ENCODE measurements around the gene EVI5.
"Not testable (repeated sequence)": the region's sequence is repeated elsewhere in the genome, so short reads cannot be mapped to it uniquely, and the experiment has no call there.

EVI5 gene

GRCh38 chr1:92536211-92536979 lies 248.5 kb downstream of the EVI5 start:
- Histone ChIP-seq H3K9ac (ENCODE audit: low read depth in 1 of 2, low read length in 2 of 2) (no peak overlapping the region), H3K4me1 (ENCODE audit: control insufficient read depth in 1 of 2, insufficient read depth in 2 of 2, low read length in 2 of 2) (peaks cover 0 to 15% of the 10 kb centered on the region in 2 donors), H3K27me3 (ENCODE audit: control insufficient read depth in 1 of 2, insufficient read depth in 2 of 2, low read length in 2 of 2) (no peaks in the 10 kb centered on the region), H3K36me3 (ENCODE audit: control insufficient read depth in 1 of 2, insufficient read depth in 2 of 2, low read length in 2 of 2) (no peaks in the 10 kb centered on the region), H3K27ac (ENCODE audit: low read depth, low read length) (no peak overlapping the region), H3K9me3 (ENCODE audit: control insufficient read depth in 1 of 2, low read length in 2 of 2) (no peaks in the 10 kb centered on the region), H3K4me3 (ENCODE audit: low read depth in 1 of 2, low read length in 2 of 2) (no peak overlapping the region)

DNA sequence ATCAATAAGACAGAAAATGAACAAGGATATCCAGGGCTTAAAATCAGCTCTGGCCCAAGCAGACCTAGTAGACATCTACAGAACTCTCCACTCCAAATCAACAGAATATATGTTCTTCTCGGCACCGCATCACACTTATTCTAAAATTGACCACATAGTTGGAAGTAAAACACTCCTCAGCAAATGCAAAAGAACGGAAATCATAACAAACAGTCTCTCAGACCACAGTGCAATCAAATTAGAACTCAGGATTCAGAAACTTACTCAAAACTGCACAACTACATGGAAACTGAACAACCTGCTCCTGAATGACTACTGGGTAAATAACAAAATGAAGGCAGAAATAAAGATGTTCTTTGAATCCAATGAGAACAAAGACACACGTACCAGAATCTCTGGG lies 252.5 kb downstream of the EVI5 start:
- H3K9ac ChIP-seq (ENCODE audit: low read depth in 1 of 2, low read length in 2 of 2); H3K36me3 ChIP-seq (ENCODE audit: control insufficient read depth in 1 of 2, insufficient read depth in 2 of 2, low read length in 2 of 2); H3K4me1 ChIP-seq (ENCODE audit: control insufficient read depth in 1 of 2, insufficient read depth in 2 of 2, low read length in 2 of 2): not testable (repeated sequence)

DNA sequence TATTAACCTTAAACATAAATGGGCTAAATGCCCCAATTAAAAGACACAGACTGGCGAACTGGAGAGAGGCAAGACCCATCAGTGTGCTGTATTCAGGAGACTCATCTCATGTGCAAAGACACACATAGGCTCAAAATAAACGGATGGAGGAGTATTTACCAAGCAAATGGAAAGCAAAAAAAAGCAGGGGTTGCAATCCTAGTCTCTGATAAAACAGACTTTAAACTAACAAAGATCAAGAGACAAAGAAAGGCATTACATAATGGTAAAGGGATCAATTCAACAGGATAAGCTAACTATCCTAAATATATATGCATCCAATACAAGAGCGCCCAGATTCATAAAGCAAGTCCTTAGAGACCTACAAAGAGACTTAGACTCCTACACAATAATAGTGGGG lies 253.0 kb downstream of the EVI5 start:
- H3K27ac ChIP-seq (ENCODE audit: low read depth, low read length); H3K4me1 ChIP-seq (ENCODE audit: control insufficient read depth in 1 of 2, insufficient read depth in 2 of 2, low read length in 2 of 2); H3K9me3 ChIP-seq (ENCODE audit: control insufficient read depth in 1 of 2, low read length in 2 of 2); H3K4me3 ChIP-seq (ENCODE audit: low read depth in 1 of 2, low read length in 2 of 2); H3K36me3 ChIP-seq (ENCODE audit: control insufficient read depth in 1 of 2, insufficient read depth in 2 of 2, low read length in 2 of 2); H3K27me3 ChIP-seq (ENCODE audit: control insufficient read depth in 1 of 2, insufficient read depth in 2 of 2, low read length in 2 of 2); H3K9ac ChIP-seq (ENCODE audit: low read depth in 1 of 2, low read length in 2 of 2): not testable (repeated sequence)

More for the DNA sequence above, 252.5 kb downstream of the EVI5 start:
- not testable (repeated sequence) for H3K27me3 ChIP-seq (ENCODE audit: control insufficient read depth in 1 of 2, insufficient read depth in 2 of 2, low read length in 2 of 2); H3K27ac ChIP-seq (ENCODE audit: low read depth, low read length); H3K9me3 ChIP-seq (ENCODE audit: control insufficient read depth in 1 of 2, low read length in 2 of 2); H3K4me3 ChIP-seq (ENCODE audit: low read depth in 1 of 2, low read length in 2 of 2)

DNA sequence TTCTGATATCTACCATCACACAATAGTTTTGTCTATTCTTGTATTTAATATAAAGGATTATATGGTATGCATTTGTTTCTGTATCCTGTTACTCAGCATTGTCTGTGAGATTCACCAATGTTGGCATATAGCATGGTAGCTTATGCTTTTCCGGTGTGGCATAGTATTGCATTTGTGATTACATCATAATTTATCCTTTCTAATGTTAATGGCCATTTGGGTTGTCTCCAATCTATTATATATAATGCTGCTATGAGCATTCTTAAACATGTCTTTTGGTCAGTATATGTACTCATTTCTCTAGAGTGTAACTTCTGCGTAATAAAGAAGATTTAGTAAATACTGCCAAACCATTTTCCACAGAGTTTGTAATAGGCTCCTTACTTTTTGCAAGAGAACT lies 257.2 kb downstream of the EVI5 start:
- Histone ChIP-seq H3K27me3 (ENCODE audit: control insufficient read depth in 1 of 2, insufficient read depth in 2 of 2, low read length in 2 of 2) (no peaks in the 10 kb centered on the region), H3K27ac (ENCODE audit: low read depth, low read length) (no peak overlapping the region), H3K36me3 (ENCODE audit: control insufficient read depth in 1 of 2, insufficient read depth in 2 of 2, low read length in 2 of 2) (no peaks in the 10 kb centered on the region), H3K4me1 (ENCODE audit: control insufficient read depth in 1 of 2, insufficient read depth in 2 of 2, low read length in 2 of 2) (no peaks in the 10 kb centered on the region), H3K9ac (ENCODE audit: low read depth in 1 of 2, low read length in 2 of 2) (no peak overlapping the region), H3K9me3 (ENCODE audit: control insufficient read depth in 1 of 2, low read length in 2 of 2) (no peaks in the 10 kb centered on the region), H3K4me3 (ENCODE audit: low read depth in 1 of 2, low read length in 2 of 2) (no peak overlapping the region)

GRCh38 chr1:92524944-92525590 lies 259.8 kb downstream of the EVI5 start:
- not testable (repeated sequence) for H3K27ac ChIP-seq (ENCODE audit: low read depth, low read length); H3K4me1 ChIP-seq (ENCODE audit: control insufficient read depth in 1 of 2, insufficient read depth in 2 of 2, low read length in 2 of 2); H3K27me3 ChIP-seq (ENCODE audit: control insufficient read depth in 1 of 2, insufficient read depth in 2 of 2, low read length in 2 of 2); H3K9ac ChIP-seq (ENCODE audit: low read depth in 1 of 2, low read length in 2 of 2); H3K36me3 ChIP-seq (ENCODE audit: control insufficient read depth in 1 of 2, insufficient read depth in 2 of 2, low read length in 2 of 2); H3K9me3 ChIP-seq (ENCODE audit: control insufficient read depth in 1 of 2, low read length in 2 of 2); H3K4me3 ChIP-seq (ENCODE audit: low read depth in 1 of 2, low read length in 2 of 2)

- H3K4me3 ChIP-seq (ENCODE audit: low read depth in 1 of 2, low read length in 2 of 2) = no peak overlapping the region
- no peaks in the 10 kb centered on the region for H3K36me3 ChIP-seq (ENCODE audit: control insufficient read depth in 1 of 2, insufficient read depth in 2 of 2, low read length in 2 of 2)
- H3K27ac ChIP-seq (ENCODE audit: low read depth, low read length) = no peak overlapping the region
- no peaks in the 10 kb centered on the region for H3K9me3 ChIP-seq (ENCODE audit: control insufficient read depth in 1 of 2, low read length in 2 of 2)
- H3K27me3 ChIP-seq (ENCODE audit: control insufficient read depth in 1 of 2, insufficient read depth in 2 of 2, low read length in 2 of 2) = no peaks in the 10 kb centered on the region
- no peak overlapping the region for H3K9ac ChIP-seq (ENCODE audit: low read depth in 1 of 2, low read length in 2 of 2)
- H3K4me1 ChIP-seq (ENCODE audit: control insufficient read depth in 1 of 2, insufficient read depth in 2 of 2, low read length in 2 of 2) = no peaks in the 10 kb centered on the region
These were observed 265.9 kb downstream of the EVI5 start for GRCh38 chr1:92519043-92519442.

- no peaks in the 10 kb centered on the region for H3K36me3 ChIP-seq (ENCODE audit: control insufficient read depth in 1 of 2, insufficient read depth in 2 of 2, low read length in 2 of 2)
- H3K4me1 ChIP-seq (ENCODE audit: control insufficient read depth in 1 of 2, insufficient read depth in 2 of 2, low read length in 2 of 2) = no peaks in the 10 kb centered on the region
- no peaks in the 10 kb centered on the region for H3K9me3 ChIP-seq (ENCODE audit: control insufficient read depth in 1 of 2, low read length in 2 of 2)
- no peak overlapping the region for H3K27ac ChIP-seq (ENCODE audit: low read depth, low read length)
- H3K4me3 ChIP-seq (ENCODE audit: low read depth in 1 of 2, low read length in 2 of 2) = no peak overlapping the region
- H3K27me3 ChIP-seq (ENCODE audit: control insufficient read depth in 1 of 2, insufficient read depth in 2 of 2, low read length in 2 of 2) = no peaks in the 10 kb centered on the region
- H3K9ac ChIP-seq (ENCODE audit: low read depth in 1 of 2, low read length in 2 of 2) = no peak overlapping the region
These were observed 268.3 kb downstream of the EVI5 start for GRCh38 chr1:92516574-92516973.

GRCh38 chr1:92515796-92516201 lies 269.1 kb downstream of the EVI5 start:
- no peaks in the 10 kb centered on the region for H3K9me3 ChIP-seq (ENCODE audit: control insufficient read depth in 1 of 2, low read length in 2 of 2)
- no peak overlapping the region for H3K4me3 ChIP-seq (ENCODE audit: low read depth in 1 of 2, low read length in 2 of 2)
- H3K27ac ChIP-seq (ENCODE audit: low read depth, low read length) = no peak overlapping the region
- no peak overlapping the region for H3K9ac ChIP-seq (ENCODE audit: low read depth in 1 of 2, low read length in 2 of 2)
- no peaks in the 10 kb centered on the region for H3K4me1 ChIP-seq (ENCODE audit: control insufficient read depth in 1 of 2, insufficient read depth in 2 of 2, low read length in 2 of 2)
- H3K27me3 ChIP-seq (ENCODE audit: control insufficient read depth in 1 of 2, insufficient read depth in 2 of 2, low read length in 2 of 2) = no peaks in the 10 kb centered on the region
- H3K36me3 ChIP-seq (ENCODE audit: control insufficient read depth in 1 of 2, insufficient read depth in 2 of 2, low read length in 2 of 2) = no peaks in the 10 kb centered on the region

GRCh38 chr1:92511541-92511940 lies 273.4 kb downstream of the EVI5 start:
- H3K27me3 ChIP-seq (ENCODE audit: control insufficient read depth in 1 of 2, insufficient read depth in 2 of 2, low read length in 2 of 2) = no peaks in the 10 kb centered on the region
- no peak overlapping the region for H3K9ac ChIP-seq (ENCODE audit: low read depth in 1 of 2, low read length in 2 of 2)
- no peaks in the 10 kb centered on the region for H3K36me3 ChIP-seq (ENCODE audit: control insufficient read depth in 1 of 2, insufficient read depth in 2 of 2, low read length in 2 of 2)
- no peaks in the 10 kb centered on the region for H3K9me3 ChIP-seq (ENCODE audit: control insufficient read depth in 1 of 2, low read length in 2 of 2)
- no peak overlapping the region for H3K4me3 ChIP-seq (ENCODE audit: low read depth in 1 of 2, low read length in 2 of 2)
- H3K4me1 ChIP-seq (ENCODE audit: control insufficient read depth in 1 of 2, insufficient read depth in 2 of 2, low read length in 2 of 2) = no peaks in the 10 kb centered on the region
- no peak overlapping the region for H3K27ac ChIP-seq (ENCODE audit: low read depth, low read length)

GRCh38 chr1:92509619-92510018 lies 275.3 kb downstream of the EVI5 start:
- Histone ChIP-seq H3K4me3 (ENCODE audit: low read depth in 1 of 2, low read length in 2 of 2) (no peak overlapping the region), H3K36me3 (ENCODE audit: control insufficient read depth in 1 of 2, insufficient read depth in 2 of 2, low read length in 2 of 2) (no peaks in the 10 kb centered on the region), H3K27me3 (ENCODE audit: control insufficient read depth in 1 of 2, insufficient read depth in 2 of 2, low read length in 2 of 2) (no peaks in the 10 kb centered on the region), H3K27ac (ENCODE audit: low read depth, low read length) (no peak overlapping the region), H3K4me1 (ENCODE audit: control insufficient read depth in 1 of 2, insufficient read depth in 2 of 2, low read length in 2 of 2) (no peaks in the 10 kb centered on the region), H3K9me3 (ENCODE audit: control insufficient read depth in 1 of 2, low read length in 2 of 2) (no peaks in the 10 kb centered on the region), H3K9ac (ENCODE audit: low read depth in 1 of 2, low read length in 2 of 2) (no peak overlapping the region)
